H9 (cell line): ENCODE measurements around the gene MDFI. TPM values are rescaled to one million over a fixed set of nuclear protein-coding genes. Genes with fewer than 3 reads are reported as not detected.

ENCODE experiments used
- DNase-seq: peaks from one replicate; pipeline ENCODE4 v3.0.0-alpha.2; 2017
- H2AFZ ChIP-seq: one replicate; pipeline ENCODE4 v1.6.1; 2013; ENCODE audit warnings: mild to moderate bottlenecking, low read length, control low read depth, moderate library complexity
- H2AK5ac ChIP-seq: 2 replicates; pipeline ENCODE4 v1.6.1; 2013; ENCODE audit warnings: low read length, control low read depth, mixed read lengths; ENCODE audit not compliant: insufficient read length
- H2BK120ac ChIP-seq: one replicate; pipeline ENCODE4 v1.6.1; 2013; ENCODE audit warnings: low read depth, mild to moderate bottlenecking, low read length, control low read depth, inconsistent platforms; ENCODE audit not compliant: poor library complexity, severe bottlenecking
- H2BK12ac ChIP-seq: 2 replicates; pipeline ENCODE4 v1.6.1; 2013; ENCODE audit warnings: low read length, control low read depth, mixed read lengths, low read depth; ENCODE audit not compliant: insufficient read length
- H2BK15ac ChIP-seq: 2 replicates; pipeline ENCODE4 v1.6.1; 2013; ENCODE audit warnings: low read depth, low read length, control low read depth
- H2BK20ac ChIP-seq: one replicate; pipeline ENCODE4 v1.6.1; 2013; ENCODE audit warnings: low read depth, mild to moderate bottlenecking, low read length, control low read depth, inconsistent platforms; ENCODE audit not compliant: poor library complexity, severe bottlenecking
- H2BK5ac ChIP-seq: 2 replicates; pipeline ENCODE4 v1.6.1; 2013; ENCODE audit warnings: low read length, control low read depth, mixed read lengths; ENCODE audit not compliant: insufficient read length
- H3K14ac ChIP-seq: 2 replicates; pipeline ENCODE4 v1.6.1; 2013; ENCODE audit warnings: low read length, control low read depth; ENCODE audit not compliant: insufficient read depth
- H3K18ac ChIP-seq: 2 replicates; pipeline ENCODE4 v1.6.1; 2013; ENCODE audit warnings: low read depth, mild to moderate bottlenecking, mixed read lengths, low read length, control low read depth; ENCODE audit not compliant: insufficient read length
- H3K23ac ChIP-seq: 2 replicates; pipeline ENCODE4 v1.6.1; 2013; ENCODE audit warnings: low read length, control low read depth, mixed read lengths, low read depth; ENCODE audit not compliant: insufficient read length
- H3K23me2 ChIP-seq: 2 replicates; pipeline ENCODE4 v1.6.1; 2013; ENCODE audit warnings: low read depth, mild to moderate bottlenecking, mixed read lengths, low read length, control low read depth; ENCODE audit not compliant: insufficient read length, poor library complexity, severe bottlenecking
- H3K27ac ChIP-seq: 2 replicates; pipeline ENCODE4 v1.5.1; 2013; ENCODE audit warnings: low read length, control low read depth, mixed read lengths, low read depth; ENCODE audit not compliant: insufficient read length
- H3K27me3 ChIP-seq: 2 replicates; pipeline ENCODE4 v1.6.1; 2013; ENCODE audit warnings: low read length, control low read depth, inconsistent platforms; ENCODE audit not compliant: insufficient read depth
- H3K4ac ChIP-seq: 2 replicates; pipeline ENCODE4 v1.6.1; 2013; ENCODE audit warnings: low read depth, mild to moderate bottlenecking, control low read depth, inconsistent platforms, low read length, moderate library complexity
- H3K4me1 ChIP-seq: 2 replicates; pipeline ENCODE4 v1.6.1; 2013; ENCODE audit warnings: low read length, control low read depth, inconsistent platforms; ENCODE audit not compliant: insufficient read depth
- H3K4me2 ChIP-seq: 2 replicates; pipeline ENCODE4 v1.6.1; 2013; ENCODE audit warnings: low read length, control low read depth, mixed read lengths; ENCODE audit not compliant: insufficient read length, insufficient read depth
- H3K56ac ChIP-seq: 2 replicates; pipeline ENCODE4 v1.6.1; 2013; ENCODE audit warnings: low read depth, mild to moderate bottlenecking, mixed read lengths, low read length, control low read depth; ENCODE audit not compliant: insufficient read length
- H3K79me1 ChIP-seq: 2 replicates; pipeline ENCODE4 v1.6.1; 2013; ENCODE audit warnings: low read depth, mild to moderate bottlenecking, moderate library complexity, low read length, control low read depth, inconsistent platforms; ENCODE audit not compliant: insufficient read depth, poor library complexity, severe bottlenecking
- H3K79me2 ChIP-seq: 2 replicates; pipeline ENCODE4 v1.6.1; 2013; ENCODE audit warnings: low read length, control low read depth, inconsistent platforms; ENCODE audit not compliant: insufficient read depth
- H3K9ac ChIP-seq: 2 replicates; pipeline ENCODE4 v1.6.1; 2013; ENCODE audit warnings: low read length, control low read depth, mixed read lengths; ENCODE audit not compliant: insufficient read length; ENCODE audit errors: extremely low read depth
- H3K9me3 ChIP-seq: one replicate; pipeline ENCODE4 v1.6.1; 2013; ENCODE audit warnings: low read depth, low read length, inconsistent platforms; ENCODE audit not compliant: control insufficient read depth
- H3T11ph ChIP-seq: one replicate; pipeline ENCODE4 v1.6.1; 2013; ENCODE audit warnings: mild to moderate bottlenecking, low read length, control low read depth, inconsistent platforms
- H4K20me1 ChIP-seq: one replicate; pipeline ENCODE4 v1.6.1; 2013; ENCODE audit not compliant: control insufficient read depth, insufficient read length, insufficient read depth
- H4K5ac ChIP-seq: 2 replicates; pipeline ENCODE4 v1.6.1; 2013; ENCODE audit warnings: low read depth, mild to moderate bottlenecking, mixed read lengths, low read length, control low read depth; ENCODE audit not compliant: insufficient read length
- H4K8ac ChIP-seq: replicated peaks from 2 replicates; pipeline ENCODE4 v1.6.1; 2013; ENCODE audit warnings: low read length, control low read depth, mixed read lengths, low read depth; ENCODE audit not compliant: insufficient read length
- H4K91ac ChIP-seq: 2 replicates; pipeline ENCODE4 v1.6.1; 2013; ENCODE audit warnings: low read depth, mild to moderate bottlenecking, moderate library complexity, mixed read lengths, low read length, control low read depth; ENCODE audit not compliant: insufficient read length
- H3K27ac Mint-ChIP-seq, 3 experiments: 2 replicates in 2 of 3; 3 replicates in 1 of 3; pipeline ENCODE4 v1.8.0; 2020 to 2021; ENCODE audit warnings: mixed read lengths in 3 of 3, mild to moderate bottlenecking in 1 of 3, moderate library complexity in 1 of 3
- H3K27me3 Mint-ChIP-seq: 2 replicates; pipeline ENCODE4 v1.8.0; 2021; ENCODE audit warnings: low read depth, mild to moderate bottlenecking, moderate library complexity, mixed read lengths
- H3K36me3 Mint-ChIP-seq, 3 experiments: 2 replicates in 2 of 3; 3 replicates in 1 of 3; pipeline ENCODE4 v1.8.0; 2020 to 2021; ENCODE audit warnings: low read depth in 3 of 3, mixed read lengths in 3 of 3; ENCODE audit not compliant: insufficient read depth in 1 of 3
- H3K4me1 Mint-ChIP-seq, 2 experiments: 2 replicates each; pipeline ENCODE4 v1.8.0; 2020; ENCODE audit warnings: mixed read lengths in 2 of 2
- H3K4me3 Mint-ChIP-seq, 2 experiments: 2 replicates in 1 of 2; 3 replicates in 1 of 2; pipeline ENCODE4 v1.8.0; 2020 to 2021; ENCODE audit warnings: mild to moderate bottlenecking in 2 of 2, mixed read lengths in 2 of 2, moderate library complexity in 1 of 2
- H3K9me3 Mint-ChIP-seq, 2 experiments: 2 replicates in 1 of 2; 3 replicates in 1 of 2; pipeline ENCODE4 v1.8.0; 2020; ENCODE audit warnings: mild to moderate bottlenecking in 2 of 2, mixed read lengths in 2 of 2, moderate library complexity in 1 of 2
- WGBS: extraction: QIAGEN DNeasy Blood & Tissue Kit; methylation state at CpG from one replicate; pipeline ENCODE4 v1.1.7; 2013; ENCODE audit warnings: missing lambda C conversion rate, low lambda C conversion rate, mixed read lengths; ENCODE audit not compliant: insufficient read length; ENCODE audit errors: extremely low coverage; 5-methylcytosine and 5-hydroxymethylcytosine counted together
- total RNA-seq: library from RNA; stranded (reverse); gene quantifications from 2 replicates; pipeline ENCODE4 v1.2.1, GENCODE V29; 2021
- TF ChIP-seq, protein P1 (sequence below): fragments of 200-600 bp; sonication (generic); conservative IDR thresholded peaks from 3 replicates; pipeline ENCODE4 v1.8.0; 2021; ENCODE audit warnings: antibody characterized with exemption, mild to moderate bottlenecking

The MDFI gene
- total RNA-seq, 1 experiment from 2014 or later, result 45.0 TPM

- Histone ChIP-seq H2BK120ac (peak overlapping the region; percentile 39), H3K18ac (peak overlapping the region; percentile 21), H3K9me3 (no peaks in the 10 kb centered on the region), H2AFZ (no peak overlapping the region), H3K23ac (no peak overlapping the region), H3K79me1 (no peaks in the 10 kb centered on the region), H3K4ac (no peak overlapping the region), H2BK20ac (no peak overlapping the region), H4K20me1 (no peaks in the 10 kb centered on the region), H4K8ac (no peak overlapping the region), H3K27me3 (no peaks in the 10 kb centered on the region), H3K79me2 (no peaks in the 10 kb centered on the region), H4K5ac (no peak overlapping the region), H3K56ac (no peak overlapping the region), H2BK15ac (no peak overlapping the region), H2BK5ac (no peak overlapping the region), H4K91ac (no peak overlapping the region), H3K4me1 (peaks cover 7% of the 10 kb centered on the region; the same call in 1 of the 2 replicates), H3K23me2 (no peaks in the 10 kb centered on the region), H3K9ac (no peak overlapping the region), H3K14ac (no peak overlapping the region), H2AK5ac (no peak overlapping the region), H3T11ph (no peak overlapping the region), H3K27ac (no peak overlapping the region), H2BK12ac (no peak overlapping the region), H3K4me2 (no peak overlapping the region)
- Mint-ChIP-seq H3K27ac (no peak overlapping the region), H3K4me3 (peak overlapping the region in 1 of 2 experiments; percentile 45; a peak in 3 of 5 replicates), H3K4me1 (peaks cover 31 to 50% of the 10 kb centered on the region in 2 experiments), H3K9me3 (no peaks in the 10 kb centered on the region), H3K36me3 (no peaks in the 10 kb centered on the region; a peak in 1 of 7 replicates), H3K27me3 (peaks cover 10% of the 10 kb centered on the region)
- WGBS, result no CpG with 5 or more reads among the region's 38 CpGs
- TF ChIP-seq, protein P1, sequence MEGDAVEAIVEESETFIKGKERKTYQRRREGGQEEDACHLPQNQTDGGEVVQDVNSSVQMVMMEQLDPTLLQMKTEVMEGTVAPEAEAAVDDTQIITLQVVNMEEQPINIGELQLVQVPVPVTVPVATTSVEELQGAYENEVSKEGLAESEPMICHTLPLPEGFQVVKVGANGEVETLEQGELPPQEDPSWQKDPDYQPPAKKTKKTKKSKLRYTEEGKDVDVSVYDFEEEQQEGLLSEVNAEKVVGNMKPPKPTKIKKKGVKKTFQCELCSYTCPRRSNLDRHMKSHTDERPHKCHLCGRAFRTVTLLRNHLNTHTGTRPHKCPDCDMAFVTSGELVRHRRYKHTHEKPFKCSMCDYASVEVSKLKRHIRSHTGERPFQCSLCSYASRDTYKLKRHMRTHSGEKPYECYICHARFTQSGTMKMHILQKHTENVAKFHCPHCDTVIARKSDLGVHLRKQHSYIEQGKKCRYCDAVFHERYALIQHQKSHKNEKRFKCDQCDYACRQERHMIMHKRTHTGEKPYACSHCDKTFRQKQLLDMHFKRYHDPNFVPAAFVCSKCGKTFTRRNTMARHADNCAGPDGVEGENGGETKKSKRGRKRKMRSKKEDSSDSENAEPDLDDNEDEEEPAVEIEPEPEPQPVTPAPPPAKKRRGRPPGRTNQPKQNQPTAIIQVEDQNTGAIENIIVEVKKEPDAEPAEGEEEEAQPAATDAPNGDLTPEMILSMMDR, result peak; percentile 95; the same call in 2 of the 3 replicates
- DNase-seq, result peak; percentile 84
Observed at GRCh38 chr6:41683523-41684310, 45.4 kb downstream of the MDFI start.
